NCI-H2107 (cell line): ENCODE measurements around the gene RPS6KB1.
"Not testable (repeated sequence)": the region's sequence is repeated elsewhere in the genome, so short reads cannot be mapped to it uniquely, and the experiment has no call there.

Experiments
- DNase-seq: peaks from one replicate; lab custom pipeline; 2025; lab: John Stamatoyannopoulos, UW

Gene RPS6KB1

DNA sequence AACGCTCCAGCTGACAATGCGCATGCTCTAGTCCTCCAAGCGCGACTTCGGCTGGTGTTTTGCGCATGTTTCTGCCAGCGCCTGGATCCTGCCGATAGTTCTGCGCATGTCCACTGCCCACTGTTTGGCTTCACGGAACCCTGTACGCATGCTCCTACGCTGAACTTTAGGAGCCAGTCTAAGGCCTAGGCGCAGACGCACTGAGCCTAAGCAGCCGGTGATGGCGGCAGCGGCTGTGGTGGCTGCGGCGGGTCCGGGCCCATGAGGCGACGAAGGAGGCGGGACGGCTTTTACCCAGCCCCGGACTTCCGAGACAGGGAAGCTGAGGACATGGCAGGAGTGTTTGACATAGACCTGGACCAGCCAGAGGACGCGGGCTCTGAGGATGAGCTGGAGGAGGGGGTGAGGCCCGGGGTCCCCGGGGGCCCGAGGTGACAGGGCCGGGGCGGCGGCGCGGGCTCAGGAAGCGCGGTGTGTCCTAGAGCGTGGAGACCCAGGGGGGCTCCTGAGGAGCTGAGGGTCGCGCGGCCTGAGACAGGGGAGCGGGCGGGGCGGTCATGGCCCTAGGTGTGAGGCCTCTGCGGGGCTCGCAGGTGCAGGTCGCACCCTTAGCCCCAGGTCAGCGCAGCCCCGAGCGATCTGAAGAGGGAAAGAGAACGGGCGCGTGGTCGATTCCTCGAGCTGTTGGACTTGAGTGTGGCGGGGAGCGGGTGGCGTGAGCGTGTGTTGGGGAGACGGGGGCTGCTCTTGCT, at the start of gene RPS6KB1, which contains the start of gene TUBD1:
Gene RPS6KB1 (plus strand): TSS at position 198 of the 752 bp plus-strand sequence. CDS start 64 bp downstream, at position 262.
Gene TUBD1 (minus strand): TSS at position 20 of the 752 bp plus-strand sequence. CDS start 1,941 bp downstream, outside the sequence.
- peak; percentile 91 for DNase-seq

DNA sequence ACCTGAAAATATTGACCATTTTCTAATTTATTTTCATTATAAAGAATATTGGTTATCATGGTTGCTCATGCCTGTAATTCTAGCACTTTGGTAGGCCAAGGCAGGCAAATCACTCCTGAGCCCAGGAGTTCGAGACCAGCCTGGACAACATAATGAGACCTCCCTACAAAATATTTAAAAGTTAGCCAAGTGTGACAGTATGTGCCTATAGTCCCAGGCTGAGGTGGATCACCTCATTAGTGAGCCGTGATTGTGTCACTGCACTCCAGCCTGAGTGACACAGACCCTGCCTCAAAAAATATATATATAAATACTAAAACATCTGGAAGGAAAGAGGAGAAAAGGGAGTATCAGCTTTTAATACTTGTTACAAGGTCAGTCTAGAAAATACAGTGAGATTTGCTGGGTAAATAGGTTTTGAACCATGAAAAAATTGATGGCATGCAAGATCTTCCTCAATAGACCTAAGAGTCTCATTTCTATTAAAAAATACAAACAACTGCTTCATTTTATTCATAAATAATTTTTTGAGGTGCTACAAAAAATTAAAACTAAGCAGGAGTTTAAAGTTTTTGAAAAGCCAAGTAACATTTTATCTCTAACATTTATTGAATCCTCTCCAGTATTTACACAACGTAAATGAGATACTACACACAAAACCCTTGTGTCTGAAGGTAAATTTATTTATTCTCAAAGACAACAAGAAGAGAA, 47.9 kb upstream of the RPS6KB1 start:
- DNase-seq, result no peak

DNA sequence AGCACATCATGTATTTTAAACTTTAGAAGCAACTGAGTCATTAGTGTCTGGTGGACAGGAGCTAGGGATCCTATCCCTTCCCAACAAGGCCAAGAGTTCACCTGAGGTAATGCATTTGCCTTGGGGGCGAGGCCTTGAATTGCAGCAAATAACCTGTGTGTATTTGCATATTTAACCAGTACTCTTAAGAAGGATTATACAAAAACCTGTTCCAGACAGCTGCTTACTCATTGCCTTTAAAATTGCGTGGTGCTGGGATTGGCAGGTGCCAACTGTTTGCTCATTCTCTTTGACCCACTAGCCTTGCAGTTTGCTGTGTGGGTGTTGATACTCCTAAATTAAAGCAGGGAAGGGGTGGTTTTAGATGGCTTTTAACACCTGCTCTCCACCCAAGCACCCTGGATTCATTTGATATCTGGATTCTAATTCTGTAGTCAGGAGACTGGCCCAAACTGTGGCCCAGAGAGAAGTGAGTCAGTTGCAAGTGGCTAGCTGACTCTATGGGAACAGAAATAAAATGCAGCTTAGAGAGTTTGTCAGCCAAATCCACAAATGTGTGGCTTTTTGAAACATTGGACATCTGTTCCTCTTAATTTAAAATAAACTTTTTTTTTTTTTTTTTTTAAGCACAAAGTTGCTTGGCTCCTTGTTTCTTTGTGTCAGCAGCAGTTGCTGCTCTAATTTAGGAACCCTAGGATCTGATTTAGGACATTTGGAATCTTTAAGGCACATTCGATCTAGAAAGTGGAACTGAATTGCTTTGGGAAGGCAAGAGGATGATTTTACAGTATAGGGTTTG, 47.1 kb upstream of the RPS6KB1 start:
- peak; percentile 81 for DNase-seq

DNA sequence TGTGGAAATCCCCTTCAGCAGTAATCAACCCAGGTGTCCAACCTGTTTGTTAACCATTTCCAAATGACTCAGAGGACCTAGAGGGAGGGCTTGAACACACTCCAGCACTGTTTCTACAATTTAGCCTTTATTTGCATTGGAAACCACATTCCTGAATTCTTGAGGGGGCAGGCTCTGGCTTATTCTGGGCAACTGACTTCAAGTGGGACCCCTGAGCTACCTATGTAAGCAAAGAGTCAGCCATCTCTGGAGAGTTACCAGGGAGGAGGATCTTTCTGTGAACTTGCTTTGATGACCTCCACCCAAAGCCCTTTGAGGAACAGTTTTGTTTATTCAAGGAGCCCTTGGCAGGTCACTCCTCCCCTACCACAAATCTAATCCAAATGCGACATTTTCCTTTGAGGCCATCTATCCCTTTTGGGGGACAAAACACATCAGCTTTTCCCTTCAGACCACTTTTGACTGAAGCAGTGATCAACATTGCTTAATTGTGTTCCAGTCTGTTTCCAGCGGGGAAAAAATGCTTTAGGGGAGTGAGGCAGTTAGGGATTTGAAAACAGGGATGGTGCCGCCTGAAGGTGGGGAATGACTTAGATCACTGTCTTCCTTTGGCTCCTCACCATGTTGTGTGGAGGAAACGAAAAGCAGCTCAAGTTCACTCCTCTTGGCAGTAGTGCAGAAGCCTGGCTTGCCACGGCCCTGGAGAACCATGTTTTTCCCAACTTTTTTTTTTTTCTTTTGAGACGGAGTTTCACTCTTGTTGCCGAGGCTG, 46.3 kb upstream of the RPS6KB1 start:
- no peak for DNase-seq

DNA sequence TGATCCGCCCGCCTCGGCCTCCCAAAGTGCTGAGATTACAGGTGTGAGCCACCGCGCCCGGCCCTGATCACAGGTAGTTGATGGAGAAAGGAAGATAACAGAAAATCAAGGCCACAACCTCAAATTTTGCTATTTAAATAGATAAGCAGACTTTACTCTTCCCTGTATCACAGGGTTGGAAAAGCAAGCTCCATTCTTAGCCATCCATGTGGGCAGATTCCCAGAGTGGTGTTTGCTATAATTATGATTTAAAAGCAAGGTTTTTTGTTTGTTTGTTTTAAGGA, 44.6 kb upstream of the RPS6KB1 start:
- no peak for DNase-seq

DNA sequence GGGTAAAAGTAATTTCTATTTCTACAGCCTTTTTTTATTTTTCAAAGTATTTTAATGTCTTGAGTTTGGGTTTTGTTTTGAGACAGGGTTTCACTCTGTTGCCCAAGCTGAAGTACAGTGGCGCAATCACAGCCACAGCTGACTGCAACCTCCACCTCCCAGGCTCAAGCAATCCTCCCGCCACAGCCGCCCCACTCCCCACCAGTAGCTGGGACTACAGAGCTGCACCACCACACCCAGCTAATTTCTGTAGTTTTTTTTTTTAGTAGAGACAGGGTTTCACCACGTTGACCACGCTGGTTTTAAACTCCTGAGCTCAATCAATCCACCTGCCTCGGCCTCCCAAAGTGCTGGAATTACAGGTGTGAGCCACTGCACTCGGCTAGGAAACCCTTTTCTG, 44.1 kb upstream of the RPS6KB1 start:
- no peak for DNase-seq

DNA sequence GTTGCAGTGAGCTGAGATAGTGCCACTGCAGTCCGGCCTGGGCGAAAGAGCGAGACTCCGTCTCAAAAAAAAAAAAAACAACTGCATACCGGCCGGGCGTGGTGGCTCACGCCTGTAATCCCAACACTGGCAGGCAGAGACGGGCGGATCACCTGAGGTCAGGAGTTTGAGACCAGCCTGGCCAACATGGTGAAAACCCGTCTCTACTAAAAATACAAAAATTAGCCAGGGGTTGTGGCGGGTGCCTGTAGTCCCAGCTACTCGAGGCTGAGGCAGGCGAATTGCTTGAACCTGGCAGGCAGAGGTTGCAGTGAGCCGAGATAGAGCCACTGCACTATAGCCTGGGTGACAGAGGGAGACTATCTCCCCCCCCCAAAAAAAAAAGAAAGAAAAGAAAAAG, 42.6 kb upstream of the RPS6KB1 start:
- not testable (repeated sequence) for DNase-seq

DNA sequence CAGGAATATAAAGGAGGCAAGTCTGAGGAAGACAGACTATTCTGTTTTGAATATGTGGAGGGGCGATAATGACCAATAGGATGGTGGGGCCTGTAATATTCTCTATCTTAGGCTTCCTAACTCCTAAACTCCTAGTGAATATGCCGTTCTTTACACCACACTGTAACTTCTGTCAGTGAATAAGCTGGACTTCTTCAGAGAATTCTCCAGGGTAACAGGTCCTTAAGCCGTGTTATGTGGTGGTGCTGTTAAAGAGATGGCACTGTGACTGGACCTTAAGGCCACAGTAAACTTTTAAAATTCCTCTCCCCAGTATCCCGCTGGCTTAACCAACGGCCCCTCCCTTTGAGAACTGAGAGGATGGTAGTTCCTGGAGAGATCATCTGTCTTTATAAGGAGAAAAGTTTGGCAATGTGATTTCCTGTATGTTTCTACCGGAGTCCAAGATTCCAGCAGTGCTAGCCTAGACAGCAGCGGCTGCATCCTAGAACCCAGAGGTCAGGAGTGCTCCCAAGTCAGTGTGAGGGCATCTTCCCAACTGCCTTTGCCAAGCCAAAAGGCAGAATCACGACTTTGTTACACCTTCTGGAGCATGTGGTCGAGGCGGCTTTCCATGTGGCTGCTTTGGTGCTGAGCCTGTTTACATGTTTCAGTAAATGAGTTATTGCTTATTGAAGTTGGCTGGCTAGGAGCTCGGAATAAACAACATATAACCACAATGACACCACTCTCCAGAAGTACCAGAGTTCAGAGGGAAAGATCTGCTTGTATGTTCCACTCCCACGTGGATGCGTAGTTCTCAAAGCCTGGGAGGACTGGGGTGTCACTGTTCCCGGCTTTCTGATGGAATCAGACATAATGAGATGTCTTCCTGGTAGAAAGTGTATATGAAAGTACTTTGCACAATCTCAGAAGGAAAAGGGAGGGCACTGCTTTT, 41.2 kb upstream of the RPS6KB1 start:
- DNase-seq, result no peak

DNA sequence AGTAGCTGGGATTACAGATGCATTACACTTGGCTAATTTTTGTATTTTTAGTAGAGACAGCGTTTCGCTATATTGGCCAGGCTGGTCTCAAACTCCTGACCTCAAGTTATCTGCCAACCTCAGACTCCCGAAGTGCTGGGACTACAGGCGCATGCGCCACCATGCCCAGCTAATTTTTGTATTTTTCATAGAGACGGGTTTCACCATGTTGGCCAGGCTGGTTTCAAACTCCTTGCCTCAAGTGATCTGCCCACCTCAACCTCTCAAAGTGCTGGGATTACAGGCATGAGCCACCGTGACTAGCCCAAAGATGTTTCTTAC, 40.1 kb upstream of the RPS6KB1 start:
- DNase-seq, result not testable (repeated sequence)

DNA sequence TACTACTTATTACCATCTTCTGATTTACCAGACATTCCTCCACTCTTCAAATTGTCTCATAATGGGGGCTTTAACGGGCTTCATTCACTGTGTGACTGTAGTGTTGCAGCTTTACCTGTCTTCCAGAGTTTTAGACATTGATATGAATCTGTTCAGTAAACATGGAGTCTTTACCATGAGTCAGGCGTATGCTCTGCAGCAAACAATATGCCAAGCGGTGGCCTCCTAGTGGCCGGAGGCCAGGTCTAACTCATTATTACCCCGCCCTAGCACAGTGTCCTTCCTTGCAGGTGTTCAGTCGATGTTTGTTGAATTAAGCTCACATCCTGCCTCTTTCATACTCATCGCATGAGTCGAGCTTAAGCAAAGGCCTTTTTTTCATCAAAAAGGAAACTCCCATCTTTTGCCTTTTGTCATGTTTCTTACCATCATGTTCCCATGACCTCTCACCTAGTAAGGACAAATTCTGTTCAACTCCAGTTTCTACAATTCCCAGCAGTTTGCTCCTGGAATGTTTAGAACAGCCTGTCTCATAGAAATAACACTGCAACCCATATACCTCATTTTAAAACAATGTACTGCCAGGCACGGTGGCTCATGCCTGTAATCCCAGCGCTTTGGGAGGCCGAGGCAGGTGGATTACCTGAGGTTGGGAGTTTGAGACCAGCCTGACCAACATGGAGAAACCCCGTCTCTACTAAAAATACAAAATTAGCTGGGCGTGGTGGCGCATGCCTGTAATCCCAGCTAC, 39.6 kb upstream of the RPS6KB1 start:
- DNase-seq, result no peak

DNA sequence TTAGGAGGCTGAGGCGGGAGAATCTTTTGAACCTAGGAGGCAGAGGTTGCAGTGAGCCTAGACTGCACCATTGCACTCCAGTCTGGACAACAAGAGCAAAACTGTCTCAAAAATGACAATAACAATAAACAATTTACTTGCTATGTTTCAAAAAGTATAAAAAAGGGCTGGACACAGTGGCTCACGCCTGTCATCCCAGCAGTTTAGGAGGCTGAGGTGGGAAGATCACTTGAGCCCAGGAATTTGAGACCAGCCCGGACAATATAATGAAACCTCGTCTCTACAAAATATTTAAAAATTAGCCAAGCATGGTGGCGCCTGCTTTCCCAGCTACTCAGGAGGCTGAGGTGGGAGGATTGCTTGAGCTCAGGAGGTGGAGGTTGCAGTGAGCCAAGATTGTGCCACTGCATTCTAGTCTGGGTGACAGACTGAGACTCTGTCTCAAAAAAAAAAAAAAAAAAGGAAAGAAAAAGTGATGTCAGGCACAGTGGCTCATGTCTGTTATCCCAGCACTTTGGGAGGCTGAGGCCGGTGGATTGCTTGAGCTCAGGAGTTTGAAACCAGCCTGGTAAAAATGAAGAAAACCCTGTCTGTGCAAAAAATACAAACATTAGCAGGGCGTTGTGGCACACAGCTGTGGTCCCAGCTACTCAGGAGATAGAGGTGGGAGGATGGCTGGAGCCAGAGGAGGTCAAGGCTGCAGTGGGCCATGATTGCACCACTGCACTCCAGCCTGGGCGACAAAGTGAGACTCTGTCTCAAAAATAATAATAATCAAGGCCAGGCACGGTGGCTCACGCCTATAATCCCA, 38.8 kb upstream of the RPS6KB1 start:
- not testable (repeated sequence) for DNase-seq

DNA sequence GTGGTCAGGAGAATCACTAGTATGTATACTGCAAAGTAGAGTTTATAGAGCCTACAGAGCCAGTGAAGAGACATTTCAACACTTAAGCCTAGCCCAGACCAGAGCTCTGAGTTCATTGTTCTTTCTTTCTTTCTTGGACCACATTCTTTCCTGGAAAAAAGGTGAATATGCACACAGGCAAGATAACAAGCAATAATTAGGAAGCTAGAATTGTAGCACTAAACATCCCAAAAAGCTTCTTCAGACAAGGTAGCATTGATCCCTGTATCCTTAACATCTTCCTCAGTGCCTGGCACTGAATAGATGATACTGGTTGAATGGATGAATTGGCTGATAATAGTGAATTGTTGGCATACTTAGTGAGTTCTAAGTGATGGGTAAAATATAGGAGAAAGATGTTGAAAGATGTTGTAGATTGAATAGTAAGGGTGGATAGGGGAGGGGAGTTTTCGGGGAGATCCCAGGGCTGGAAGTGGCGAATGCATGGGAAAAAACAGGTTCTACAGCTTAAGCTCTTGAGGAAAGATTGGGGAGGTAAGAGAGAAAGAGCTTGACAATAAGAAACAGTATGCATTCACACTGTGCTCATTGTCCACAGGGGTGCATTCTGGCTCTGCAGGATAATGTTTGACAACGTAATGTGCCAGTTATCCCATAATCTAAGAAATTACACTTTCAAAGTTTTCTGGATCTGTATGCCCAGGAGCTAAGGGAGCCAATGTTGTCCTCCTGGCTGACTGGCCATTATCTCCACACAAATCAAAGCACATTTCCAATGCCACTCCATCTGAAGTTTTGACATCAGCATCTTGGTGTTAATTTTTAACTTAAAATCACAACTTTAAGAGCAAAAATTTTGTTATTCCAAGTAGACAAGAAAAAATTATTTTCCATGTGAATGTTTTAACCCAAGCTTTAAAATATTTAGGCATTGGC, 35.8 kb upstream of the RPS6KB1 start:
- DNase-seq, result no peak

DNA sequence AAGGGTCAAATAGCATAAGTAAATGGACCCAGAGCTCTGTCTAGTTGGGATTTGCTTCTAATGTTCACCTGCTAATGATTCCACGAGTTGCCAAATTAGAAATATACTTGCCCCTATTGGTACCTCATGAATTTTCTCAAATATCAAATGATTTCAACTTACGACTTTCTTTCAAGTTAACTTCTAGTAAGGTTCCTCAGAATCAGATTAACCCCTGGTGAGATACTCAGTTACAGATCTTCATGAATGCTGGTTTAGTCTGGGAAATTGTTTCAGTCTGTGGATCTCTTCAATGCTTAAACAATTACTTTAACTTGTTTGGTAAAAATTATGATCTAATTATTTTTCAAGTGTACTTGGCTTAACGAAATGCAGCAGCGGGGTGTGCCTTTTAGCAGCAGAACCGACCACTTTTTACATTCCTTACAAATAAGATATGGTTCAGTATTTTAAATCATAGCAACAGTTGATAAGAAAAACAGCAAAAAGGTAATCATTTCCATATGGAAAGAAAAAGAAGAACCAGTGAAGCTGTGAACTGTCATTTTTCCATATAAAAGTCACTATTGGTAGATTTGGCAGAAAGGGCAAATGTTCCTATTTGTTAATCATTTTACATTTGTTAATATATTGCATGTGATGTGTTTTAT, 34.6 kb upstream of the RPS6KB1 start:
- DNase-seq, result no peak

DNA sequence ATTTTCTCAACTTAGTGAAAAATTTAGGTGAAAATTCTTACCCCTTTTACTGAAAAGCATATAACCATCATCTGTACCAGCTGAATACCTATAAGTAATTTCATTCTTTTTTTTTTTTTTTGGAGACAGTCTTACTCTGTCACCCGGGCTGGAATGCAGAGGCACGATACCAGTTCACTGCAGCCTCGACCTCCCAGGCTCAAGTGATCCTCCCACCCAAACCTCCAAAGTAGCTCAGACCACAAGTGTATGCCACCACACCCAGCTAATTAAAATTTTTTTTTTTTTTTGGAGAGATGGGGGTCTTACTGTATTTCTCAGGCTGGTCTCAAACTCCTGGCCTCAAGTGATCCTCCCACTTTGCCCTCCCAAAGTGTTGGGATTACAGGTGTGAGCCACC, 34.0 kb upstream of the RPS6KB1 start:
- no peak for DNase-seq

DNA sequence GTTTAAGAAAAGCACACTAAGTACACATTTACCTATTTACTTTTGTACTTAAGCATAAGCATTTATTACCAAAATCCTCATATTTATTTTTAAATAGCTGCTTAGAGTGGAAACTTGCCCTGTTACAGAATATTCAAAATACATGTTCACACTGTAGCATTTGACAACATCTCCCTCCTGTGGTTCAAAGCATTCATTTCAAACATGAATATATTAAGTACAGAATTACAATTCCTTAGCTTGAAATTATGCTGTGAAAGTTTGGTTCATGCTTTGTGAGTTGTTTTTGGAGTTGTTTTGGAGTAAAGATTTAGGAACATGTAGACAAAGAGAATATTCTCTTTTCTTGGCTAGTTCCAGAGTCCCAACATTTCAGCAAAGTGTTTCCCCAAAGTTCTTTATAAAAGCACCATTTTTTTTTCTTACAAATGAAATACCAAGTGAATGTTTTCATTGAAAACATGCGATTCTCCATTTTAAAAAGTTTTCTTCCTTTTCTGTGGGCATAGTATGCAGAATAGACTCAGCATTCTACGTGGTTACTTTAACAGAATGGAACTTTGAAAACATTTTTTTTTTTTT, 33.4 kb upstream of the RPS6KB1 start:
- no peak for DNase-seq

DNA sequence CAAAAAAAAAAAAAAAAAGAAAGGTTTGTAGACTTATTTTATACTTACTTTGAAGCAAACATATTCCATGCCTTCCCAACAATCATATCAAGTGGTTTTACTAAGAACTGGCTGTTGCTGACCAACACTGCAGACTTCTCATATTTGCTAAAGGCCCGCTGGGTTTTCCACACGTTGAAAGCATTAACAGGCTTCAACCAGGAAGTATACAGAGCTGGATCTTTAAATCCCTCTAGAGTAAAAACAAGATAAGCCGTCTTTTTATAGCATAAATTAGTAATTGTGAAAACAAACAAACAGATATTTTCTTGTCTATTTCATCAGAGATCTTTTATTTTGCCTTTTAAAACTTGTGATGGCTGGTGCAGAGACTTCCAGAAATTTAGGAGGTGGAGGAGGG, 29.3 kb upstream of the RPS6KB1 start:
- DNase-seq, result no peak

DNA sequence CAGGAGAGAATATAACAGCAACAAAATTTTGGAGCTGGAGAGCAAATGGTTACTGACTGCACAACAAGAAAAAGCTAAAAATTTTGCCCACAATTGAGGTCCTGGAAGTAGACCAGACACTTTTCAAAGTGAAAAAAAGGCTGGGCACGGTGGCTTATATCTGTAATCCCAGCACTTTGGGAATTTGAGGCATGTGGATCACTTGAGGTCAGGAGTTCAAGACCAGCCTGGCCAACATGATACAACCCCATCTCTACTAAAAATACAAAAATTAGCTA, 23.0 kb upstream of the RPS6KB1 start:
- DNase-seq, result no peak

DNA sequence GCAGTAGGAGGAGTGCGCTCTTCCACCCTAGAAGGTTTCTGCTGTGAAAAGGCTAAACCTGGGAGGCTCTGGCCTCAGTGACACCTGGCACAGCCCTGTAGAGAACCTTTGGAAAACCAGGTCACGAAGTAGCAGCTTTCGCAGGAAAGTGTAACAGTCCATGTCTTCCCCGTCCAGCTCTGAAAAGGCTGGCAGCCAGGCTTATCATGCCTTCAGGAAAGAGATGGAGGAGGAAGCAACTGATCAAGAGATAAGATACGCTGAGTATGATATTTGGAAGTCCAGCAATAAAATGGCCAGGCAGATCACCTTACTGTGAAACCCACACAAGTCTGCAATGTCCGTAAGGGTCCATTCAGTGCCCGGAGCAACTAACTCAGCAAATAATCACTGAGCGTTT, 22.4 kb upstream of the RPS6KB1 start:
- DNase-seq, result no peak
